Osteocyte (in vitro differentiated cells): ENCODE results near the gene ZNF879. TPM values are rescaled to one million over a fixed set of nuclear protein-coding genes. Genes with fewer than 3 reads are reported as not detected.

ENCODE experiments used
- DNase-seq: peaks from one replicate; pipeline ENCODE4 v3.0.0; 2021; ENCODE audit warnings: mixed read lengths; ENCODE audit not compliant: unreplicated experiment; ENCODE audit errors: extremely low spot score
- H3K27ac Mint-ChIP-seq: one replicate; pipeline ENCODE4 v1.8.0; 2021; ENCODE audit warnings: mild to moderate bottlenecking, mixed read lengths; ENCODE audit not compliant: unreplicated experiment
- H3K27me3 Mint-ChIP-seq: one replicate; pipeline ENCODE4 v1.8.0; 2021; ENCODE audit warnings: mixed read lengths; ENCODE audit not compliant: unreplicated experiment
- H3K36me3 Mint-ChIP-seq: one replicate; pipeline ENCODE4 v1.8.0; 2021; ENCODE audit warnings: mixed read lengths; ENCODE audit not compliant: unreplicated experiment
- H3K4me1 Mint-ChIP-seq: one replicate; pipeline ENCODE4 v1.8.0; 2021; ENCODE audit warnings: mixed read lengths; ENCODE audit not compliant: unreplicated experiment
- H3K4me3 Mint-ChIP-seq: one replicate; pipeline ENCODE4 v1.8.0; 2021; ENCODE audit warnings: mild to moderate bottlenecking, moderate library complexity, mixed read lengths; ENCODE audit not compliant: unreplicated experiment
- H3K9me3 Mint-ChIP-seq: one replicate; pipeline ENCODE4 v1.8.0; 2021; ENCODE audit warnings: mixed read lengths; ENCODE audit not compliant: unreplicated experiment
- long read RNA-seq: library from polyadenylated mRNA; unstranded; transcript quantifications from one replicate; pipeline ENCODE4 v2.0.0, GENCODE V29; 2021
- total RNA-seq: library from RNA; stranded (reverse); gene quantifications from 2 replicates; pipeline ENCODE4 v1.2.1, GENCODE V29; 2021
- TF ChIP-seq, protein P1 (sequence below): fragments of 200-600 bp; sonication (generic); IDR thresholded peaks from 2 replicates; pipeline ENCODE4 v1.5.0; 2021; ENCODE audit warnings: antibody characterized with exemption, mild to moderate bottlenecking, moderate library complexity

ZNF879 gene
- total RNA-seq: 4.2 and 5.2 TPM in 2 replicates
- long read RNA-seq, transcript ZNF879-201 (5 exons, 3,304 nt): major isoform, 18 of 24 reads
- long read RNA-seq, partial matches to known transcripts: 2 of 24 reads
- long read RNA-seq, other reads (novel, unspliced or antisense): 4 of 24 reads

DNA sequence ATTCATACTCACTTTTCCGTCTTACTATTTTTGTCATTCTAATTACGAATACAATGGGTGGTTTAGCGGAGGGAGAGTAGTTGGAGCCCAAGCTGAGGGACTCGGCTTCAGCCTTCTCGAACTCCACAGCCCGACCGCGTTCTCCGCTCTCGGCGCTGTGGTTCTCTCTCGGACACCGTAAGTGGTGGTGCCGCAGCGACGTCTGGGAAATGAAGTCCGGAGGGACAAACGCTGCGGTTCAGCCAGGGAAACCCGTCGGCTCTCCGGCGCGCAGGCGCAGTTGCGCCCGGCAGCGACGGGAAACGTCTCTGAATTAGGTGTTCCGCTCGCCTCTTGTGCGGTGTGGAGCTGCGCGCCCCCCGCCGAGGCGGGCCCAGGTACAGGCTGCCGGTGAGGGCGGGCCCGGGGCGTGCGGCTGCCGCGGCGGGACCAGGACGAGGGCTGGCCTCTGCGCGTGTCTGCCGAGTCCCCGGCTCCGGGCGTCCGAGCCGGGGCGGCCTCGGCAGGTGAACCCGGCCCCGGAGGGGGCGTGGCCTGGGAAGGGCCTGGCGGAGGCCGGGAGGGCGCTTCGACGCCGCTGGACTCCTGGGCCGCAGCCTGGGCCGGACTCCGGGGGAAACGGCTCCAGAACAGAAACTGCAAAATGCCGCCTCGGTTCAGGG, at the start of gene ZNF879:
ZNF879 (plus strand) TSS at position 277 of the 662 bp plus-strand sequence. CDS start 1,201 bp downstream, outside the sequence.
- Mint-ChIP-seq H3K36me3 (peaks cover 27% of the 10 kb centered on the region), H3K27ac (peak within 1 kb of the TSS; percentile 83), H3K4me3 (peak within 1 kb of the TSS; percentile 95), H3K4me1 (peaks cover 10% of the 10 kb centered on the region), H3K27me3 (no peaks in the 10 kb centered on the region), H3K9me3 (peaks cover 17% of the 10 kb centered on the region)
- peak; percentile 96 for DNase-seq
- TF ChIP-seq, protein P1, sequence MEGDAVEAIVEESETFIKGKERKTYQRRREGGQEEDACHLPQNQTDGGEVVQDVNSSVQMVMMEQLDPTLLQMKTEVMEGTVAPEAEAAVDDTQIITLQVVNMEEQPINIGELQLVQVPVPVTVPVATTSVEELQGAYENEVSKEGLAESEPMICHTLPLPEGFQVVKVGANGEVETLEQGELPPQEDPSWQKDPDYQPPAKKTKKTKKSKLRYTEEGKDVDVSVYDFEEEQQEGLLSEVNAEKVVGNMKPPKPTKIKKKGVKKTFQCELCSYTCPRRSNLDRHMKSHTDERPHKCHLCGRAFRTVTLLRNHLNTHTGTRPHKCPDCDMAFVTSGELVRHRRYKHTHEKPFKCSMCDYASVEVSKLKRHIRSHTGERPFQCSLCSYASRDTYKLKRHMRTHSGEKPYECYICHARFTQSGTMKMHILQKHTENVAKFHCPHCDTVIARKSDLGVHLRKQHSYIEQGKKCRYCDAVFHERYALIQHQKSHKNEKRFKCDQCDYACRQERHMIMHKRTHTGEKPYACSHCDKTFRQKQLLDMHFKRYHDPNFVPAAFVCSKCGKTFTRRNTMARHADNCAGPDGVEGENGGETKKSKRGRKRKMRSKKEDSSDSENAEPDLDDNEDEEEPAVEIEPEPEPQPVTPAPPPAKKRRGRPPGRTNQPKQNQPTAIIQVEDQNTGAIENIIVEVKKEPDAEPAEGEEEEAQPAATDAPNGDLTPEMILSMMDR: no peak

DNA sequence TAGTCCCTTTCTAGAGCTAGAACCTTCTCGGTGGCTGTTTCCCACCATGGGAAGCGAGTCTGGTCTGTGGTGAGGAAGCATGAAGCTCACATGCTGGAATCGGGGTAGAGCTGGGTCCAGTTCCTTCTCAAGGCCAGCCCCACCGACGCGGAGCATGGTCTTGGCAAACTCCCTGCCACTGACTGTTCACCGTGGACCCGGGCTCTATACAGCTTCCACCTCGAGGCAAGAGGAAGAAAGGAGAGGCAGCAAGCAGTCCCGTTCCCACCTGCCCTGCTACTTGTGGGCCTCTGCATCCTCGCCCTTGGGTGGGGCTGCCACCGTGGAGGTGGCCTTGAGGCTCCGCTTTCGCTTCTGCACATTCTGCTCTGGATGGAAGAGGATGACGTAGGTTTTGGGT, 42.2 kb upstream of the ZNF879 start:
- Mint-ChIP-seq H3K4me3 (no peak overlapping the region), H3K9me3 (peaks cover 30% of the 10 kb centered on the region)

DNA sequence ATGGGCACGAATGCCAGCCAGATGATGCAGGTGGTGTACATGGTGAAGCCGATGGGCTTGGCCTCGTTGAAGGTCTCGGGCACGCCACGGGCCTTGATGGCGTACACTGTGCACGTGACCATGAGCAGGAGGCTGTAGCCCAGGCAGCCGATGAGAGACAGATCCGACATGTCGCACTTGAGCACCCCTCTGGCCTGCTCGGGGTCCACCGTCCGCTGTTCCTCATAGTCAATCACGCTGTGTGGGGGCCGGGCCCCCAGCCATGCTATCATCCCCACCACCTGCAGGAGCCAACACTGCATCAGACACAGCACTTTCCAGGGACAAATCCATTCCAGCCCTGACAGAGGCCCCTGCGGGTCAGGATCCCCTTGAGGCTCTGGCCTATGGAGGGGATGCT, 40.7 kb upstream of the ZNF879 start:
- Mint-ChIP-seq H3K4me1 (no peaks in the 10 kb centered on the region), H3K4me3 (no peak overlapping the region), H3K27me3 (no peaks in the 10 kb centered on the region), H3K36me3 (peaks cover 2% of the 10 kb centered on the region), H3K27ac (no peak overlapping the region), H3K9me3 (peaks cover 22% of the 10 kb centered on the region)
- TF ChIP-seq, protein P1: no peak
- DNase-seq: no peak

More for the DNA sequence above, 42.2 kb upstream of the ZNF879 start:
- Mint-ChIP-seq H3K36me3 (peaks cover 2% of the 10 kb centered on the region), H3K27ac (no peak overlapping the region), H3K4me1 (no peaks in the 10 kb centered on the region), H3K27me3 (no peaks in the 10 kb centered on the region)
- TF ChIP-seq, protein P1: no peak
- no peak for DNase-seq

DNA sequence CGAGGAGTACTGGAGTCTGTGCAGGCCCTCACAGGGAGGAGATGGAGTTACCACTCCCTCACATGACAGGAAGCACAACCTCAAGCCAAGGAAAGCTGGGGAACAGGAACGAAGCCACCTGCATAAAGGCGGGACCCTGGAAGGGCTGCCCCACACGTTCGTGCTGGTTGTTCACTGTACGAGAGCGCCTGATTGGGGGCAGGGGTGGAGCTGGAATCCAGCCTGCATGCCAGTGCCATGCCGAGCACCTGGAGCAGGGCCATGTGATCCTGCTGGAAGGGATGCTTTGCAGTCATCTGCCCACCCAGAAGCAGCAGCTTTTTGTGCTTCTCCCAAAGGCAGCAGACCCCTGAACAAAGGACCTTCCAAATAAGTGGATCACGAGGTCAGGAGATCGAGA, 39.9 kb upstream of the ZNF879 start:
- DNase-seq: no peak
- peaks cover 14% of the 10 kb centered on the region for H3K9me3 Mint-ChIP-seq
- H3K4me1 Mint-ChIP-seq: no peaks in the 10 kb centered on the region
- H3K4me3 Mint-ChIP-seq: no peak overlapping the region
- H3K27me3 Mint-ChIP-seq: no peaks in the 10 kb centered on the region
- peaks cover 2% of the 10 kb centered on the region for H3K36me3 Mint-ChIP-seq
- no peak overlapping the region for H3K27ac Mint-ChIP-seq
- TF ChIP-seq, protein P1: no peak
